Suprapubic skin (tissue), 4 donors: ENCODE results near the gene CUBN. TPM values are rescaled to one million over a fixed set of nuclear protein-coding genes. Genes with fewer than 3 reads are reported as not detected.

ENCODE experiments used
- DNase-seq, 2 donors: peaks; one replicate each; pipeline ENCODE4 v3.0.0-alpha.2; 2019; ENCODE audit warnings: low spot score in 2 of 2
- H3K27ac ChIP-seq: fragments of 200-600 bp; sonication (generic); one replicate; pipeline ENCODE4 v1.5.1; 2019
- H3K27me3 ChIP-seq: fragments of 200-600 bp; sonication (generic); one replicate; pipeline ENCODE4 v1.5.1; 2019
- H3K36me3 ChIP-seq: fragments of 200-600 bp; sonication (generic); one replicate; pipeline ENCODE4 v1.5.1; 2019
- H3K4me1 ChIP-seq: fragments of 200-600 bp; sonication (generic); one replicate; pipeline ENCODE4 v1.5.1; 2019
- H3K4me3 ChIP-seq: fragments of 200-600 bp; sonication (generic); one replicate; pipeline ENCODE4 v1.5.1; 2019; ENCODE audit warnings: mild to moderate bottlenecking
- H3K9me3 ChIP-seq: fragments of 200-600 bp; sonication (generic); one replicate; pipeline ENCODE4 v1.5.1; 2019
- EP300 ChIP-seq: sonication (generic); formaldehyde crosslinking; IDR thresholded peaks from one replicate; pipeline ENCODE4 v1.6.1; 2017; ENCODE audit warnings: antibody characterized with exemption
- POLR2A ChIP-seq, 2 donors: fragments of 450-650 bp; IDR thresholded peaks; one replicate each; pipeline ENCODE4 v1.6.1; 2017; ENCODE audit warnings: antibody characterized with exemption in 2 of 2, mild to moderate bottlenecking in 2 of 2, moderate library complexity in 2 of 2
- POLR2AphosphoS5 ChIP-seq, 3 donors: sonication (generic); formaldehyde crosslinking; IDR thresholded peaks; one replicate each; pipeline ENCODE4 v1.6.1; 2017; ENCODE audit warnings: antibody characterized with exemption in 3 of 3
- WGBS: methylation state at CpG from one replicate; pipeline ENCODE4 v1.1.5; 2018; 5-methylcytosine and 5-hydroxymethylcytosine counted together
- total RNA-seq, 4 donors: library from RNA; depleted of rRNA; stranded (reverse); fragments of >200 nt; gene quantifications; one replicate each; pipeline ENCODE4 v1.1.0, GENCODE V29; 2016
- TF ChIP-seq, protein P1 (sequence below), 2 donors: fragments of 200-600 bp in 1 of 2; fragments of 450-650 bp in 1 of 2; sonication (generic) in 1 of 2; IDR thresholded peaks; one replicate each; pipeline ENCODE4 v1.5.1; 2016 to 2019; ENCODE audit warnings: antibody characterized with exemption in 2 of 2, mild to moderate bottlenecking in 1 of 2, moderate library complexity in 1 of 2

The CUBN gene
- total RNA-seq, 4 donors from 2014 or later: 1.1 to 8.4 (median 1.2) TPM

DNA sequence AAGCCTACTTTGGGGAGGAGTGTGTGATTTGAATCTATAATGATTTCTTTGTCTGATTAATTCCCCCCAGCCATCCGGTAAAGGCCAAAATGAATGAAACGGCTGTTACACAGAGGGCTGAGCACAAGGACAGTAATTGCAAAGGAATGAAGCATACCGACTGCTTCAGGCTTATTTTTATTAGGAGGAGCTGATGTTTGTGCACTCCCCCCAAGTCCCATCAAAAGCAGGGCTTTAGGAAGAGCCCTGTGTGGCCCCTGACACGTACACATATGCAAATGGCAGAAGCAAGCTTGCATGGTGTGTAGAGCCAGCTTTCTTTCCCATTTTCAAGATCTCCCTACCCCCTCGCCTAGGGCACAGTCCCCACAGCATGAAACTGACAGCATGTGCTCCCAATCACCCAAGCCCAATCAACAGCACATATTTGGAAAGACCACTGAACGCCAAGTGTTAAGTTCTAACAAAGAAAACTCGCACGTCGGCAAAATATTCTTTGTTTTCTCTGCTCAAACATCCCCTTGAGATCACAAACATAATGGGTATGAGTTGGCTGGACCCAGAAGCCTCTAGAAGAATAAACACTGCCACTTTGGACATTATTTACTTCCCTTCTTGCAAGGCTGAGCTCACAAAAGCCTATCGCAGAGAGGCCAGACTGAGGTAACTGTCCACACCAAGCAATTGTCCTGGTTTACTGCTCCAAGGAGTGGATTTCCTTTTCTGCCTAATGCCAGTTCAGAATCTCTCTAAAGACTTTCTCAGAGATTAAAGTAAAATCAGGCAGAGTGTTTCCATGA is 143.0 kb downstream of the CUBN start:
- 42% methylated on average over 10 of the region's 10 CpGs for WGBS
- no peak for TF ChIP-seq POLR2AphosphoS5 (IDR thresholded peaks at IDR 0.05)
- TF ChIP-seq EP300: no peak
- no peak for TF ChIP-seq POLR2A (IDR thresholded peaks at IDR 0.05)
- TF ChIP-seq, protein P1, sequence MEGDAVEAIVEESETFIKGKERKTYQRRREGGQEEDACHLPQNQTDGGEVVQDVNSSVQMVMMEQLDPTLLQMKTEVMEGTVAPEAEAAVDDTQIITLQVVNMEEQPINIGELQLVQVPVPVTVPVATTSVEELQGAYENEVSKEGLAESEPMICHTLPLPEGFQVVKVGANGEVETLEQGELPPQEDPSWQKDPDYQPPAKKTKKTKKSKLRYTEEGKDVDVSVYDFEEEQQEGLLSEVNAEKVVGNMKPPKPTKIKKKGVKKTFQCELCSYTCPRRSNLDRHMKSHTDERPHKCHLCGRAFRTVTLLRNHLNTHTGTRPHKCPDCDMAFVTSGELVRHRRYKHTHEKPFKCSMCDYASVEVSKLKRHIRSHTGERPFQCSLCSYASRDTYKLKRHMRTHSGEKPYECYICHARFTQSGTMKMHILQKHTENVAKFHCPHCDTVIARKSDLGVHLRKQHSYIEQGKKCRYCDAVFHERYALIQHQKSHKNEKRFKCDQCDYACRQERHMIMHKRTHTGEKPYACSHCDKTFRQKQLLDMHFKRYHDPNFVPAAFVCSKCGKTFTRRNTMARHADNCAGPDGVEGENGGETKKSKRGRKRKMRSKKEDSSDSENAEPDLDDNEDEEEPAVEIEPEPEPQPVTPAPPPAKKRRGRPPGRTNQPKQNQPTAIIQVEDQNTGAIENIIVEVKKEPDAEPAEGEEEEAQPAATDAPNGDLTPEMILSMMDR (IDR thresholded peaks at IDR 0.05): no peak
- no peak for DNase-seq

DNA sequence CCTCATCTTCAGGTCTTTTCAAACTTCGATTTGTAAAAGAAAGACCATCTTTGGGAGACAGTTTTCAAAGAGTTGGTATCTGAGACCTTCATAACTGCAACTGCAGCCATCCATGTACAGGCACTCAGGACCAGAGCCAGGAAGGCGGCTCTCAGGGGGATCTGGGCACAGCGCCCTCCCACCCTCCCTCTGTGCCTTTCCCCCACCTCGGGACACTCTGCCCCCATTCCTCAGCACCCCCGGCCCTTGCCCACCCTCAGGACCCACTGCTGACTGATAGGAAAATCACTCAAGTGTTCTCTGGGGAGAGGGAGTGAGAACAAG is 143.6 kb downstream of the CUBN start:
- no peaks in the 10 kb centered on the region for H3K27me3 ChIP-seq
- H3K27ac ChIP-seq: peak overlapping the region; percentile 83
- TF ChIP-seq POLR2AphosphoS5 (IDR thresholded peaks at IDR 0.05) (no peak), POLR2A (IDR thresholded peaks at IDR 0.05) (no peak), EP300 (no peak)
- TF ChIP-seq, protein P1 (IDR thresholded peaks at IDR 0.05): no peak
- no peaks in the 10 kb centered on the region for H3K9me3 ChIP-seq
- H3K4me1 ChIP-seq: peaks cover 25% of the 10 kb centered on the region
- no peak for DNase-seq
- H3K4me3 ChIP-seq: no peak overlapping the region
- WGBS: 49% methylated on average over 5 of the region's 5 CpGs
- no peaks in the 10 kb centered on the region for H3K36me3 ChIP-seq

More for the DNA sequence above, 143.0 kb downstream of the CUBN start:
- H3K4me3 ChIP-seq: no peak overlapping the region
- H3K4me1 ChIP-seq: peaks cover 25% of the 10 kb centered on the region
- no peaks in the 10 kb centered on the region for H3K36me3 ChIP-seq
- H3K27me3 ChIP-seq: no peaks in the 10 kb centered on the region
- peak overlapping the region; percentile 83 for H3K27ac ChIP-seq
- no peaks in the 10 kb centered on the region for H3K9me3 ChIP-seq

DNA sequence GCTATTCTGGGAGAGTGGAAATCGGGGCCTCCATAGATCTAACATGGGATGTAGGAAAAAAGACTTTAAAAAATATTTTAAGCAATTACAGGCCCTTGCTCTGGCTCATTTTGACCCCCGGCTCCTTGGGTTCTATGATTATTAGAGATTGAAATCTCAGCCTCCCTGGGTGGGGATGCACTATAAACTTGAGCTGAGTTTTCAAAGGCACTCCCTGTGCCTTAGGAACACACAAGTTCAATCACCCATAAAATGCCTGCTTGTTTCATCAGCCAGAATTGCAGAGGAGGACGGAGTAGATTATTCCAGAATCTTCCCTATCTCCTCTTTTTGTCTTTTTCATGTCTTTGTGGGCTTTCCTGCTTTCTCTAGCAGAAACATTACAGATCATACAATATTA is 145.4 kb downstream of the CUBN start:
- no peaks in the 10 kb centered on the region for H3K27me3 ChIP-seq
- 94% methylated on average over 3 of the region's 3 CpGs for WGBS
- H3K4me3 ChIP-seq: no peak overlapping the region
- peaks cover 25% of the 10 kb centered on the region for H3K4me1 ChIP-seq
- no peaks in the 10 kb centered on the region for H3K9me3 ChIP-seq
- no peaks in the 10 kb centered on the region for H3K36me3 ChIP-seq
- DNase-seq: no peak
- TF ChIP-seq POLR2AphosphoS5 (IDR thresholded peaks at IDR 0.05) (no peak), POLR2A (IDR thresholded peaks at IDR 0.05) (no peak), EP300 (no peak)
- TF ChIP-seq, protein P1 (IDR thresholded peaks at IDR 0.05): no peak
- H3K27ac ChIP-seq: no peak overlapping the region

DNA sequence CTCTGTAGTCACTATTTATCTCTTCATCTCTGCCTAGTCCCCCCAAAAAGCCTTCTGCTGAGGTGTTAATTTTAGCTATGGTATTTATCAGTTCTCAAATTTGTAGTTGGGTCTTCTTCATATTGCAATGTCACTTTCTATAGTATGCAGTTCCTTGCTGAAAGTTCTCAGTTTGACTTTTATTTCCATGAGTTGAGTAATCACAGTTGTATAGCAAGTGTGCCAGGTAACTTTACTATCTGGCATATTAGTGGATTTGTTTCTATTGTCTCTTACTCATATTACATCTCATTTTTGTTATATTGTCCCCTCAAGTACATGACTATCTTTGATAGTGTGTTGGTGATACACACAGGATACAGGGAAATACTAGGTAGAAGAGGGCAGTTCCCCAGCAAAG is 152.8 kb downstream of the CUBN start:
- Histone ChIP-seq H3K4me1 (no peaks in the 10 kb centered on the region), H3K27me3 (no peaks in the 10 kb centered on the region), H3K36me3 (no peaks in the 10 kb centered on the region), H3K9me3 (no peaks in the 10 kb centered on the region), H3K27ac (no peak overlapping the region), H3K4me3 (no peak overlapping the region)
- DNase-seq: no peak
- no peak for TF ChIP-seq EP300
- TF ChIP-seq, protein P1 (IDR thresholded peaks at IDR 0.05): no peak
- TF ChIP-seq POLR2A (IDR thresholded peaks at IDR 0.05): no peak

DNA sequence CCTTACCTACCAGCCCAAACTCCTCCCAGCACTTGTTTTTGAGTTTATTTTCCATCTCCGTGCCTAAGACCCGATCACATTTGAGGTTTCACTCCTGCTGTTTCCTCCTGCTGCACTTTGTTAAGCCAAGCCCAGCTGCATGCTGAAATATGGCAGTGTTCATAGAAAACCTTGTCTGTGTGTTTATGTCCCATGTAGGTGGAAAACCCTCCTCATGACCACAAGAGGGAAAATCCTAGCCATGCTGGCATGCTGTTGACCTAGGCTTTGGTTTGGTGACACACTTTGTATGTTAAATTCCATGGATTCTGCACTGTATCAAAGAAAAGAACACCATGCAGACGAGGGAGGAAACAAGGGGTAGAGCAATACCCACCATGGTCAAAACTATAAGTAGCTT is 154.4 kb downstream of the CUBN start:
- Histone ChIP-seq H3K4me3 (no peak overlapping the region), H3K9me3 (no peaks in the 10 kb centered on the region), H3K27ac (no peak overlapping the region), H3K4me1 (no peaks in the 10 kb centered on the region), H3K36me3 (no peaks in the 10 kb centered on the region), H3K27me3 (no peaks in the 10 kb centered on the region)
- TF ChIP-seq POLR2AphosphoS5 (IDR thresholded peaks at IDR 0.05): no peak
- TF ChIP-seq POLR2A (IDR thresholded peaks at IDR 0.05): no peak
- no peak for TF ChIP-seq EP300
- TF ChIP-seq, protein P1 (IDR thresholded peaks at IDR 0.05): no peak
- 78% methylated on average over 3 of the region's 3 CpGs for WGBS
- no peak for DNase-seq
